Left lobe of liver (tissue), 2 donors: ENCODE results near the gene PPP1R7. TPM values are rescaled to one million over a fixed set of nuclear protein-coding genes. Genes with fewer than 3 reads are reported as not detected.
"Not testable (repeated sequence)": the region's sequence is repeated elsewhere in the genome, so short reads cannot be mapped to it uniquely, and the experiment has no call there.

Experiments used
- ATAC-seq: fragments of 200-7000 bp; cut with Tn5 transposase; one replicate; pipeline ENCODE4 v1.9.1; 2020; ENCODE audit warnings: mild to moderate bottlenecking, moderate library complexity
- DNase-seq: peaks from one replicate; pipeline ENCODE4 v3.0.0-alpha.2; 2020; ENCODE audit warnings: low spot score
- total RNA-seq: library from RNA; stranded (reverse); gene quantifications from one replicate; pipeline ENCODE4 v1.2.1, GENCODE V29; 2021
- donor health status: DM: no; HTN: no; CAD: no; lungs with moderate emphysema.
- donor health status: DM: no; HTN: yes; CAD: no.

The PPP1R7 gene
- 25.6 TPM for total RNA-seq

- peak; percentile 97 for DNase-seq
- ATAC-seq = peak; percentile 91
Measured at GRCh38 chr2:241149925-241150659, at the start of gene PPP1R7. Gene PPP1R7, plus strand, starts transcription at chr2:241150467. Its CDS starts 29 bp downstream, at chr2:241150496.

DNA sequence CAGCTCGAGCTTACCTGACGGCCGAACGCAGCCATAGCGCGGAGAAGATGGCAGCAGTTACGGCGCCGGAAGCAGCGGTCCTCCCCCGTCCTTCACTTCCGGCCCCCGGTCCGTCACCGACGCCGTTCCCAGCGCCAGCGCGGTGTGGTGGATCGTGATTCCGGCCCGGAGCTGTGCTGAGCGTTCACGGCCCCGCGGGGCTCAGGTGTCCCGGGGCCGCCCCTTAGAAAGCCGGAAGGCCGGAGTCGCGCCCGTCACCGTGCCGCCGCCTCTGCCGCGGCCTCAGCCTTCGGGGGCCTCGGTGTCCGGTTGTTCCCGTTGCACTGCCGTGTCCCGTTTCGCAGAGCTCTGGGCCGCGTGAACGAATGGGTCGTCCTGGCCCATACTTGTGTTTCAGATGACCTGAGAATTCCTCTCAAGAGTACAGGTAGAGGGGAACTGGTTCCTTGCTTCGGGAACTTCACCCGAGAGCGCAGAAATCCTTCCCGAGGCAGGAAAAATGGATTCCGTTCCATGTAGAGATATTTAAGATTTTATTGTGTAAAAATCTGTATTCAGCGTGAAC, 47.9 kb upstream of the PPP1R7 start, which contains the start of gene MTERF4:
TSS of gene MTERF4 (minus strand) at position 49 of the 565 bp plus-strand sequence. CDS start at position 35, 14 bp downstream.
- ATAC-seq (peak; percentile 96), DNase-seq (peak; percentile 92)

DNA sequence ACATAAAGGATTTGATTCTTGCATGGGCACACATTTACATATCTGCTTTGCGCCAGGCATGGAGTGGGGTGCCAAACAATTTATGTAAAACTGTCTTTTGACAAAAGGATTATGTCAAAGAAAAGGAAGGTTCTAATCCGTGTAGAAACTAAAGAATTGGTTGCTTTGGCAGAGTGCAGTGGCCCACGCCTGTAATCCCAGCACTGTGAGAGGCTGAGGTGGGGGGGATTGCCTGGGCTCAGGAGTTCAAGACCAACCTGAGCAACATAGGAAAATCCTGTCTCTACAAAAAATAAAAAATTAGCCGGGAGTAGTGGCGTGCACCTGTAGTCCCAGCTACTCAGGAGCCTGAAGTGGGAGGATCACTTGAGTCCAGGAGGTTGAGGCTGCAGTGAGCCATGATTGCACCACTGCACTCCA, 47.1 kb upstream of the PPP1R7 start:
- no peak for DNase-seq
- no peak for ATAC-seq

DNA sequence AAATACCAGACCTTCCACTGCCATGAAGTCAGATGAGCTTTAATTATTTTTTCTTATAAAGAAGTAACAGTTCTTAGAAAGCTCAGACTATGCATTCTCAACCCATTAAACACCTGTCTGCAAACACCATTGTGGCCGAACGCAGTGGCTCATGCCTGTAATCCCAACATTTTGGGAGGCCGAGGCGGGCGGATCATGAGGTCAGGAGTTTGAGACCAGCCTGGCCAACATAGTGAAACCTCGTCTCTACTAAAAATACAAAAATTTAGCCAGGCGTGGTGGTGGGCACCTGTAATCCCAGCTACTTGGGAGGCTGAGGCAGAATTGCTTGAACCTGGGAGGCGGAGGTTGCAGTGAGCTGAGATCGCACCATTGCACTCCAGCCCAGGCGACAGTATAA, 45.7 kb upstream of the PPP1R7 start:
- ATAC-seq, DNase-seq: not testable (repeated sequence)

- DNase-seq = peak; percentile 42
Measured at GRCh38 chr2:241105641-241106040, 44.6 kb upstream of the PPP1R7 start.

GRCh38 chr2:241107031-241107783, 43.1 kb upstream of the PPP1R7 start:
- ATAC-seq (no peak), DNase-seq (no peak)

More at GRCh38 chr2:241105641-241106040, 44.6 kb upstream of the PPP1R7 start:
- ATAC-seq = no peak

- ATAC-seq = peak; percentile 26
Measured at GRCh38 chr2:241108271-241109209, 41.7 kb upstream of the PPP1R7 start.

DNA sequence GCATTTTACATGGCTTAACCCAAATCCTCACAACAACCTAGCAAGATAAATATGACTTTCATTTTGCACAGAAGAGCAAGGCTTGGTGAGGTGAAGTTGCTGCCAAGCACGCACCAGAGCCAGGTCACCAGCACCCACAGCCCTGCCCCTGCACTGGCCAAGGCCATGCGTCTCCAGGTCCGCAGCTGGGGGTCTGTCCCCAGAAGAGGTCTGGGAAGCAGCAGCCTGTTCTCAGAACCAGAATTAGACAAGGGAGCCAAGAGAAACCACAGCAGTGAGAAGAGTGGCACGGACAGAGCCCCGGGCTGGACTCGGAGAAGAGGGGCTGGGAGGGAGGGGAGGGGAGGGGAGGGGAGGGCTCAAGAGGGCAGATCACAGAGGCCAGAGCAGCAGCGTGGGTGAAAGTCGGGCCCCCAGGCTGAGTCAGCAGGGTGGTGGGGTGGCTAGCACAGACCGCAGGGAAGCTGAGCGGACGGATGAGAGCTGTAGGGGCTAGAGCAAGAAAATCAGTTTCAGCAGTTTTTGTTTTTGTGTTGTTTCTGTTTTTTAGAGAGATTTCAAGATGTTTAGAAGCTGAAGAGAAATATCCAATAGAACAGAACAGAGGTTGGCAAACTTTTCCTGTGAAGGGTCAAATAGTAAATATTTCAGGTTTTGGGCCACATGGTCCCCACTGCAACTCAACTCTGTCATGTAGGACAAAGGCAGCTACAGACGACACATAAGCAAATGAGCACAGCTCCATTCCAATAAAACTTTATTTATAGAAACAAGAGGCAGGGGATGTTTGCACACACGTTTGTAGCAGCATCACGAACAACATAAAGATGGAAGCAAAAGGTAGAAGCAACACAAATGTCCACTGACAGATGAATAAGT, 40.8 kb upstream of the PPP1R7 start:
- no peak for ATAC-seq

More at GRCh38 chr2:241108271-241109209, 41.7 kb upstream of the PPP1R7 start:
- DNase-seq = peak; percentile 44

DNA sequence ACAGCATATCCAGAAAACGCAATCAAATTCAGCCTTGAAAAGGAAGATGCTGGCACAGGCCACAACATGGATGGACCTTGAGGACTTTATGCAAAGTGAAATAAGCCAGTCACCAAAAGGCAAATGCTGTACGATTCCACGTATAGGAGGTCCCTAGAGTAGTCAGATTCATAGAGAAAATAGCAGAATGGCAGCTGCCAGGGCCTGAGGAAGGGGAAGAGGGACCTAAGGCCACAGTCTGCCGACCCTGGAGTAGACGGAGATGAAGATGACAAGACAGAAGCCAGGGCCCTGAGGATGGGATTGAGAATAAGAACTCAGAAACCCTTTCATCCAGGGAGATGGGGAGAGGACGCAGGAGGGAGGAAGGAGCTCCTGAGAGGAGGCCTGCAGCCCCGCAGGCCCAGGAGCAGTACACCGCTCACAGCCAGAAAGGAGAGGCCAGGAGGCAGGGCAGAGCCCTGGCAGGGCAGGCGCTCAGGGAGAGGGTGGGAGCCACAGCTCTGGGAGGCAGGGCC, 40.1 kb upstream of the PPP1R7 start:
- no peak for ATAC-seq
- DNase-seq = no peak

More for the DNA sequence above, 40.8 kb upstream of the PPP1R7 start:
- peak; percentile 24 for DNase-seq

DNA sequence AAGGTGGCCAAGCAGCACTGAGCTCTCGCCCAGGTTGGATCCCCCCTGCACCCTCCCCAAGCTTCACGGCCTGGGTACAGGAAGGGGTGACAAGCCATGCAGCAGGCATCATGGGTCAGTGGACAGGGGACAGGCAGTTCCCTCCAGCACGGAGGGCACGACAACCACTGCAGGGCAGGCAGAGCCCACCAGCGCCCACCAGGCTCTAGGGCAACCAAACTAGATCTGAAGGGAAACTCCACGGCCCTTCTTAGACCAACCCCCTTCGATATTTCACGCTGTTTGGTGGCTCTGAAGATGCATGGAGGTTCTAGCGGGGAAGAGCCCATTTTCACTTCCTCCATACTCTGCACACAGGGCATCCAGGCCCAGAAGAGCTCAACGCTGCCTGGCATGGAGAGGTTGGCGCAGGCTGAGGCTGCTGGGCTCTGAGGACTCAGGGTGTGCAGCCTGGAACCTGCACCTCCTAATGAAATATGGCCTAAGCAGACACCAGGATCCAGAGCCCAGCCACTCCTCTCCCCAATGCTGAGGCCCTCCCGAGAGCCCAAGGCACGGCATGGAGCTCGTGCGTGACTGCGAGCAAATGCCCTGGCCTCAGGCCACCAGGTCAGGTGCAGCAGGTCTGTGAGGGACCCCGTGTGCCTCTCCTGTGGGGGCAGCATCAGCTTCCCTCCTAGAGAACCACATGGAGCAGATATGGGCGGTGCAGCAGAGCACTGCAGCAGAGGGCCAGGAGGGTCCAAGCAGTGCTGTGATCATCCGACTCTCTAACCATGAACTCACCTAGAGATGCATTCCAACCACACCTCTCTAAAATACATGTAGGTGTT, 39.4 kb upstream of the PPP1R7 start:
- DNase-seq = no peak
- peak; percentile 13 for ATAC-seq

- DNase-seq (no peak), ATAC-seq (no peak)
Measured at GRCh38 chr2:241111440-241111805, 38.8 kb upstream of the PPP1R7 start.

DNA sequence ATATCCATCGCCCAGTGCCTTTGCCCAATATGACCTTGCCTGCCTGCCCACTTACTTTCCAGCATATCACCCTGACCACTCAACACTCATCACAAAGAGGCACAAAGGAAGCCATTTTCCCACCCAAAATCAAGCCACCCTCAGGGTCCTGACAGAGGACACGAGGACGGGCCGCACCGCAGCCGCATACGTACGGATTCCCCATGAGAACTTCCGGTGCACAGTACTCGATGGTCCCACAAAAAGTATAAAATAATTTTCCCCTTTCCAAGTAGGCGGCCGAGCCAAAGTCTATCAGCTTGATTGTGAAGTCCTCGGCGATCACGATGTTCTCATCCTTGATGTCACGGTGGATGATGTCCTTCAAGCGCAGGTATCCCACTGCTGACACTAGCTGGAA, 38.2 kb upstream of the PPP1R7 start:
- no peak for DNase-seq
- ATAC-seq = no peak

DNA sequence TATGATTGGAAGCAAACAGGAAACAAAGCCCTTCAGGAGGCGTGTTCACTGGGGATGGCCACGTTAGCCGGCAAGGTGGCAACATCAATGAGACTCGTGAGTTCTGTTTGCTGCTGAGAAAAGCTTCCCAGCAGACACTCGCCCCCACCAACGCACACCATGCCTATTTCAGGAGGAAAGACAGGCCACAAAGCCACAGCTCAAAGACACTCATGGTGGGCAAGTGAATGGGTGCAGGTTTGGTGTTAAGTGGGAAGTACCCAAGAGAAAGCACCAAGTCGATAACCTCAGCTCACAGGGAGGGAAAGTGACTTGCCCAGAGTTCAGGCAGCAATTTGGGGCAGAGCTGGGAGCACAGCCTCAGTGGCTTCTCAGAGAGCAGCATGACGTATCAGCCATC, 37.7 kb upstream of the PPP1R7 start:
- no peak for ATAC-seq
- DNase-seq = no peak

DNA sequence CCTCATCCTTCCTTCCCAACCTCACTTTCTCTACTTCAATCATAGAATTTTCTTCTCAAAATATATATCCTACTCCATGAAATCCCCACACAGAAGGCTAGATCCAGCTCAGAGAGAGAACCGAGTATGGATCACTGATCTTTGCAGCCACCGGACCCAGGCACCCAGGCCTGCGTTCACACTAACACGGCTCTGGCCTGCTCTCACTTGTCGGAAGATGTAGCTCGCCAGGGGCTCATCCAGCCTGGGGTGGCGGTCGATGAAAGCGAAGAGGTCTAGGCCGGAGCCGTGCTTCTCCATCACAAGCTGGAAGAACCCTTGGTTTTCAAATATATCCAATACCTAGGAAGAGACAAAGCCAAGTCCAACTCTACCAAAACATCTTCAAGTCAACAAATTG, 35.4 kb upstream of the PPP1R7 start:
- ATAC-seq (no peak), DNase-seq (no peak)

GRCh38 chr2:241115361-241115760, 34.9 kb upstream of the PPP1R7 start:
- DNase-seq (no peak), ATAC-seq (no peak)

GRCh38 chr2:241116606-241117560, 33.4 kb upstream of the PPP1R7 start:
- no peak for DNase-seq

More at GRCh38 chr2:241116606-241117560, 33.4 kb upstream of the PPP1R7 start:
- ATAC-seq = no peak
